Neural crest cell (in vitro differentiated cells): ENCODE measurements around the gene REG4. TPM values are rescaled to one million over a fixed set of nuclear protein-coding genes. Genes with fewer than 3 reads are reported as not detected.

Experiments
- DNase-seq: peaks from one replicate; pipeline ENCODE4 v3.0.0; 2021; ENCODE audit warnings: low read depth, mixed read lengths, low spot score
- H3K27ac Mint-ChIP-seq: one replicate; pipeline ENCODE4 v1.8.0; 2021; ENCODE audit warnings: mild to moderate bottlenecking, mixed read lengths; ENCODE audit not compliant: unreplicated experiment
- H3K27me3 Mint-ChIP-seq: 2 replicates; pipeline ENCODE4 v1.8.0; 2021; ENCODE audit warnings: low read depth, mild to moderate bottlenecking, mixed read lengths
- H3K36me3 Mint-ChIP-seq: 2 replicates; pipeline ENCODE4 v1.8.0; 2021; ENCODE audit warnings: low read depth, mild to moderate bottlenecking, mixed read lengths
- H3K4me1 Mint-ChIP-seq: 2 replicates; pipeline ENCODE4 v1.8.0; 2021; ENCODE audit warnings: mixed read lengths
- H3K4me3 Mint-ChIP-seq: one replicate; pipeline ENCODE4 v1.8.0; 2021; ENCODE audit warnings: mild to moderate bottlenecking, mixed read lengths
- H3K9me3 Mint-ChIP-seq: 2 replicates; pipeline ENCODE4 v1.8.0; 2021; ENCODE audit warnings: mixed read lengths
- CTCF ChIP-seq: fragments of 200-600 bp; sonication (generic); conservative IDR thresholded peaks from 2 replicates; pipeline ENCODE4 v1.5.0; 2021; ENCODE audit warnings: antibody characterized with exemption, mild to moderate bottlenecking
- total RNA-seq: library from RNA; stranded (reverse); gene quantifications from 2 replicates; pipeline ENCODE4 v1.2.1, GENCODE V29; 2021

Gene REG4
- total RNA-seq, 1 donor from 2014 or later, result not detected

GRCh38 chr1:119828266-119828665 is 17.0 kb upstream of the REG4 start:
- Mint-ChIP-seq H3K4me1 (no peaks in the 10 kb centered on the region), H3K4me3 (no peak overlapping the region), H3K27ac (no peak overlapping the region), H3K27me3 (no peaks in the 10 kb centered on the region), H3K36me3 (no peaks in the 10 kb centered on the region), H3K9me3 (no peaks in the 10 kb centered on the region)
- no peak for TF ChIP-seq CTCF
- DNase-seq, result no peak

GRCh38 chr1:119827010-119827409 is 15.8 kb upstream of the REG4 start:
- Mint-ChIP-seq H3K27me3 (no peaks in the 10 kb centered on the region), H3K4me3 (no peak overlapping the region), H3K27ac (no peak overlapping the region), H3K4me1 (no peaks in the 10 kb centered on the region), H3K9me3 (no peaks in the 10 kb centered on the region), H3K36me3 (no peaks in the 10 kb centered on the region)
- peak; percentile 55 for TF ChIP-seq CTCF
- no peak for DNase-seq

GRCh38 chr1:119822406-119822805 is 11.1 kb upstream of the REG4 start:
- H3K36me3 Mint-ChIP-seq, result no peaks in the 10 kb centered on the region
- H3K4me3 Mint-ChIP-seq, result no peak overlapping the region
- no peaks in the 10 kb centered on the region for H3K9me3 Mint-ChIP-seq
- H3K4me1 Mint-ChIP-seq, result no peaks in the 10 kb centered on the region
- TF ChIP-seq CTCF, result no peak
- H3K27ac Mint-ChIP-seq, result no peak overlapping the region
- no peaks in the 10 kb centered on the region for H3K27me3 Mint-ChIP-seq
- DNase-seq, result no peak

GRCh38 chr1:119818181-119818580 is 6.9 kb upstream of the REG4 start:
- TF ChIP-seq CTCF, result no peak
- no peaks in the 10 kb centered on the region for H3K9me3 Mint-ChIP-seq
- H3K27me3 Mint-ChIP-seq, result peaks cover 3% of the 10 kb centered on the region
- no peak overlapping the region for H3K4me3 Mint-ChIP-seq
- H3K4me1 Mint-ChIP-seq, result no peaks in the 10 kb centered on the region
- no peak overlapping the region for H3K27ac Mint-ChIP-seq
- H3K36me3 Mint-ChIP-seq, result no peaks in the 10 kb centered on the region
- no peak for DNase-seq

- TF ChIP-seq CTCF, result no peak
- H3K4me3 Mint-ChIP-seq, result no peak overlapping the region
- H3K27ac Mint-ChIP-seq, result no peak overlapping the region
- no peaks in the 10 kb centered on the region for H3K9me3 Mint-ChIP-seq
- H3K4me1 Mint-ChIP-seq, result no peaks in the 10 kb centered on the region
- no peak for DNase-seq
- peaks cover 7% of the 10 kb centered on the region for H3K27me3 Mint-ChIP-seq
- no peaks in the 10 kb centered on the region for H3K36me3 Mint-ChIP-seq
These were observed 5.1 kb upstream of the REG4 start for GRCh38 chr1:119816407-119816806.

GRCh38 chr1:119815928-119816327 is 4.7 kb upstream of the REG4 start:
- Mint-ChIP-seq H3K27me3 (peaks cover 7% of the 10 kb centered on the region), H3K9me3 (no peaks in the 10 kb centered on the region), H3K27ac (no peak overlapping the region)

More at GRCh38 chr1:119815928-119816327, 4.7 kb upstream of the REG4 start:
- no peak overlapping the region for H3K4me3 Mint-ChIP-seq
- DNase-seq, result no peak
- no peaks in the 10 kb centered on the region for H3K4me1 Mint-ChIP-seq
- H3K36me3 Mint-ChIP-seq, result no peaks in the 10 kb centered on the region
- no peak for TF ChIP-seq CTCF
